HG03159 (cell line): ENCODE measurements around the gene EPB41L4A.
"Not testable (repeated sequence)": the region's sequence is repeated elsewhere in the genome, so short reads cannot be mapped to it uniquely, and the experiment has no call there.

Source experiments
- ATAC-seq: cut with Tn5 transposase; IDR thresholded peaks from one replicate; pipeline ENCODE4 v1.9.1; 2021; ENCODE audit warnings: mild to moderate bottlenecking, moderate library complexity; ENCODE audit not compliant: unreplicated experiment

EPB41L4A gene

GRCh38 chr5:112263469-112263868 lies 155.6 kb downstream of the EPB41L4A start:
- no peak for ATAC-seq

- no peak for ATAC-seq
These were observed 160.5 kb downstream of the EPB41L4A start for GRCh38 chr5:112258571-112258970.

GRCh38 chr5:112257976-112258375 lies 161.1 kb downstream of the EPB41L4A start:
- no peak for ATAC-seq

- ATAC-seq, result no peak
These were observed 162.1 kb downstream of the EPB41L4A start for GRCh38 chr5:112257005-112257404.

GRCh38 chr5:112254303-112254702 lies 164.8 kb downstream of the EPB41L4A start:
- ATAC-seq, result no peak

- ATAC-seq, result no peak
These were observed 165.4 kb downstream of the EPB41L4A start for GRCh38 chr5:112253478-112254250.

GRCh38 chr5:112250551-112250950 lies 168.5 kb downstream of the EPB41L4A start:
- no peak for ATAC-seq

- no peak for ATAC-seq
These were observed 170.5 kb downstream of the EPB41L4A start for GRCh38 chr5:112248623-112249022.

GRCh38 chr5:112247960-112248359 lies 171.1 kb downstream of the EPB41L4A start:
- ATAC-seq, result no peak

- ATAC-seq, result no peak
These were observed 173.4 kb downstream of the EPB41L4A start for GRCh38 chr5:112245656-112246055.

GRCh38 chr5:112239996-112240395 lies 179.1 kb downstream of the EPB41L4A start:
- ATAC-seq, result no peak

- ATAC-seq, result no peak
These were observed 180.6 kb downstream of the EPB41L4A start for GRCh38 chr5:112238473-112238872.

- ATAC-seq, result no peak
These were observed 181.6 kb downstream of the EPB41L4A start for GRCh38 chr5:112237456-112237855.

- ATAC-seq, result no peak
These were observed 185.1 kb downstream of the EPB41L4A start for GRCh38 chr5:112234000-112234399.

- ATAC-seq, result no peak
These were observed 186.4 kb downstream of the EPB41L4A start for GRCh38 chr5:112232667-112233066.

- no peak for ATAC-seq
These were observed 188.5 kb downstream of the EPB41L4A start for GRCh38 chr5:112230606-112231005.

GRCh38 chr5:112228667-112229066 lies 190.4 kb downstream of the EPB41L4A start:
- no peak for ATAC-seq

- no peak for ATAC-seq
These were observed 191.0 kb downstream of the EPB41L4A start for GRCh38 chr5:112227911-112228631.

GRCh38 chr5:112226215-112226614 lies 192.9 kb downstream of the EPB41L4A start:
- no peak for ATAC-seq

- not testable (repeated sequence) for ATAC-seq
These were observed 196.1 kb downstream of the EPB41L4A start for GRCh38 chr5:112222997-112223396.

GRCh38 chr5:112221128-112221527 lies 197.9 kb downstream of the EPB41L4A start:
- no peak for ATAC-seq

GRCh38 chr5:112219000-112219399 lies 200.1 kb downstream of the EPB41L4A start:
- ATAC-seq, result no peak
